Body of pancreas (tissue), 4 donors: ENCODE results near the gene RAD23B. TPM values are rescaled to one million over a fixed set of nuclear protein-coding genes. Genes with fewer than 3 reads are reported as not detected.

Experiments
- ATAC-seq: fragments of 150-250 bp; one replicate; pipeline ENCODE4 v1.9.1; 2016
- DNase-seq, 4 donors: peaks; one replicate each; pipeline ENCODE4 v3.0.0-alpha.2; 2019
- H3K27ac ChIP-seq, 4 donors: fragments of 200-600 bp; sonication (generic); 1 replicate in 3 of 4; 2 replicates in 1 of 4; pipeline versions ENCODE4 v1.5.1 to v1.6.1; 2016 to 2019; ENCODE audit warnings: mild to moderate bottlenecking in 1 of 4, mixed read lengths in 1 of 4, moderate library complexity in 1 of 4
- H3K27me3 ChIP-seq, 2 donors: fragments of 200-600 bp; sonication (generic); one replicate each; pipeline ENCODE4 v1.6.0; 2016; ENCODE audit warnings: mild to moderate bottlenecking in 1 of 2
- H3K36me3 ChIP-seq, 2 donors: fragments of 200-600 bp; sonication (generic); replicated peaks in 1 of 2; 2 replicates each; pipeline ENCODE4 v1.5.1; 2016; ENCODE audit warnings: low read depth in 2 of 2; ENCODE audit not compliant: insufficient read depth in 1 of 2
- H3K4me1 ChIP-seq: fragments of 200-600 bp; sonication (generic); one replicate; pipeline ENCODE4 v1.6.0; 2016
- H3K4me3 ChIP-seq, 2 donors: fragments of 200-600 bp; sonication (generic); 1 replicate in 1 of 2; 2 replicates in 1 of 2; pipeline ENCODE4 v1.5.1; 2016 to 2019
- H3K9me3 ChIP-seq, 3 donors: fragments of 200-600 bp; sonication (generic); 1 replicate in 2 of 3; 2 replicates in 1 of 3; pipeline ENCODE4 v1.5.1; 2016
- POLR2A ChIP-seq, 3 donors: fragments of 450-650 bp; IDR thresholded peaks; one replicate each; pipeline ENCODE4 v1.6.1; 2016; ENCODE audit warnings: antibody characterized with exemption in 3 of 3, mild to moderate bottlenecking in 2 of 3
- WGBS, 2 donors: methylation state at CpG; one replicate each; pipeline ENCODE4 v1.1.5; 2017; 5-methylcytosine and 5-hydroxymethylcytosine counted together
- intact Hi-C: fragments of 100-400 bp; cut with DNase I; formaldehyde crosslinking; loops from one replicate; pipeline ENCODE4 v1.15.1; 2023
- total RNA-seq, 2 donors: library from RNA; depleted of rRNA; stranded (reverse); fragments of >200 nt; gene quantifications; one replicate each; pipeline ENCODE4 v1.1.0, GENCODE V29; 2016
- TF ChIP-seq, protein P1 (sequence below), 7 experiments: fragments of 450-650 bp in 4 of 7; fragments of 200-600 bp in 3 of 7; sonication (generic) in 3 of 7; IDR thresholded peaks; one replicate each; pipeline ENCODE4 v1.5.1; 2016 to 2019; ENCODE audit warnings: antibody characterized with exemption in 7 of 7

The RAD23B gene
- total RNA-seq, 2 donors from 2014 or later: 47.1 to 50.6 TPM

DNA sequence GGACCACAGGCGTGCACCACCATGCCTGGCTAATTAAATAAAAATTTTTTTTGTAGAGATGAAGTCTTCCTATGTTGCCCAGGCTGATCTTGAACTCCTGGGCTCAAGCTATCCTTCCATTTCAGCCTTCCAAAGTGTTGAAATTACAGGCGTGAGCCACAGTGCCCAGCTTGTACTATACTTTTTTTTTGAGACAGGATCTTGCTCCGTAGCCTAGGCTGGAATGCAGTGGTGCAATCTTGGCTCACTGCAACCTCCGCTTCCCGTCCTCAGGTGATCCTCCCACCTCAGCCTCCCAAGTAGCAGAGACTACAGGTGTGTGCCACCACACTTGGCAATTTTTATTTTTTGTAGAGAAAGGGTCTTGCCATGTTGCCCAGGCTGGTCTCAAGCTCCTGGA, 5.3 kb upstream of the RAD23B start:
- Histone ChIP-seq H3K27ac (no peak overlapping the region), H3K36me3 (no peaks in the 10 kb centered on the region), H3K4me3 (no peak overlapping the region), H3K4me1 (peaks cover 8% of the 10 kb centered on the region), H3K27me3 (no peaks in the 10 kb centered on the region), H3K9me3 (no peaks in the 10 kb centered on the region)
- no peak for ATAC-seq
- DNase-seq: no peak
- TF ChIP-seq, protein P1, sequence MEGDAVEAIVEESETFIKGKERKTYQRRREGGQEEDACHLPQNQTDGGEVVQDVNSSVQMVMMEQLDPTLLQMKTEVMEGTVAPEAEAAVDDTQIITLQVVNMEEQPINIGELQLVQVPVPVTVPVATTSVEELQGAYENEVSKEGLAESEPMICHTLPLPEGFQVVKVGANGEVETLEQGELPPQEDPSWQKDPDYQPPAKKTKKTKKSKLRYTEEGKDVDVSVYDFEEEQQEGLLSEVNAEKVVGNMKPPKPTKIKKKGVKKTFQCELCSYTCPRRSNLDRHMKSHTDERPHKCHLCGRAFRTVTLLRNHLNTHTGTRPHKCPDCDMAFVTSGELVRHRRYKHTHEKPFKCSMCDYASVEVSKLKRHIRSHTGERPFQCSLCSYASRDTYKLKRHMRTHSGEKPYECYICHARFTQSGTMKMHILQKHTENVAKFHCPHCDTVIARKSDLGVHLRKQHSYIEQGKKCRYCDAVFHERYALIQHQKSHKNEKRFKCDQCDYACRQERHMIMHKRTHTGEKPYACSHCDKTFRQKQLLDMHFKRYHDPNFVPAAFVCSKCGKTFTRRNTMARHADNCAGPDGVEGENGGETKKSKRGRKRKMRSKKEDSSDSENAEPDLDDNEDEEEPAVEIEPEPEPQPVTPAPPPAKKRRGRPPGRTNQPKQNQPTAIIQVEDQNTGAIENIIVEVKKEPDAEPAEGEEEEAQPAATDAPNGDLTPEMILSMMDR (IDR thresholded peaks at IDR 0.05): no peak
- no peak for TF ChIP-seq POLR2A (IDR thresholded peaks at IDR 0.05)
- intact Hi-C loops: no loop called here
- 89 to 93% methylated on average over 5 of the region's 5 CpGs for WGBS, 2 donors

DNA sequence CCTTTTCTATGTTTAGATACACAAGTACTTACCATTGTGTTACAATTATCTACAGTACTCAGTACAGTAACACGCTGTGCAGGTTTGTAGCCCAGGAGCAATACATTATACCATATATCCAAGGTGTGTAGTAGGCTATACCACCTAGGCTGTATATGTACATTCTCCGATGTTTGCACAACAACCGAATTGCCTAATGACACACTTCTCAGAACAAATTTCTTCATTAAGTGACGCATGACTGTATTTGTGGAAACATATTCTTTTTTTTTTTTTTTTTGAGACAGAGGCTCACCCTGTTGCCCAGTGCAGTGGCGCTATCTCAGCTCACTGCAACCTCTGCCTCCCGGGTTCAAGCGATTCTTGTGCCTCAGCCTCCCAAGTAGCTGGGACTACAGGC, 4.0 kb upstream of the RAD23B start:
- ATAC-seq (no peak), DNase-seq (no peak)
- no peaks in the 10 kb centered on the region for H3K27me3 ChIP-seq
- 87 to 90% methylated on average over 7 of the region's 7 CpGs for WGBS, 2 donors
- peaks cover 8% of the 10 kb centered on the region for H3K4me1 ChIP-seq
- TF ChIP-seq, protein P1 (IDR thresholded peaks at IDR 0.05): no peak
- TF ChIP-seq POLR2A (IDR thresholded peaks at IDR 0.05): no peak
- no peaks in the 10 kb centered on the region for H3K36me3 ChIP-seq
- no peaks in the 10 kb centered on the region for H3K9me3 ChIP-seq
- no peak overlapping the region for H3K4me3 ChIP-seq
- intact Hi-C loops: no loop called here
- H3K27ac ChIP-seq: no peak overlapping the region

DNA sequence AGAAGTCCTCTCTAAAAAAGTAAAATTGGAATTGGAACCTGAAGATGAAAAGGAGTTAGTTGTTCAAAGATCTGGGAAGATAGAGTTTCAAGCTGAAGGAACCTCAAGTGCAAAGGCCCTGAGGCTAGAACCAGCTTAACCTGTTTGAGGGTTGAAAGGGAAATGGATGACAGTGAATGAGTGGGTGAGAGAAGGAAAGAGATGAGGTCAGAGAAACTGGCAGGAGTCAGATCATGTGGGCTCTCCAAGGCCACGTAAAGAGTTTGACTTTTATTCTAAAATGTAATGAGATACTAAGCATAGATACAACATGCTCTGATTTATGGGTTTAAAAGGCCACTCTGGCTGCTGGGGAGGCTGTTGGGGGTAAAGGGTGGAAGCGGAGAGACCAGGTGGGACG, 2.5 kb upstream of the RAD23B start:
- Histone ChIP-seq H3K9me3 (no peaks in the 10 kb centered on the region), H3K27ac (no peak overlapping the region), H3K4me1 (peaks cover 13% of the 10 kb centered on the region), H3K4me3 (no peak overlapping the region), H3K27me3 (no peaks in the 10 kb centered on the region), H3K36me3 (no peaks in the 10 kb centered on the region)
- WGBS, 2 donors: 72 to 80% methylated on average over 3 of the region's 3 CpGs
- DNase-seq (no peak), ATAC-seq (no peak)
- TF ChIP-seq, protein P1 (IDR thresholded peaks at IDR 0.05): no peak
- TF ChIP-seq POLR2A (IDR thresholded peaks at IDR 0.05): no peak
- intact Hi-C loops: no loop called here

DNA sequence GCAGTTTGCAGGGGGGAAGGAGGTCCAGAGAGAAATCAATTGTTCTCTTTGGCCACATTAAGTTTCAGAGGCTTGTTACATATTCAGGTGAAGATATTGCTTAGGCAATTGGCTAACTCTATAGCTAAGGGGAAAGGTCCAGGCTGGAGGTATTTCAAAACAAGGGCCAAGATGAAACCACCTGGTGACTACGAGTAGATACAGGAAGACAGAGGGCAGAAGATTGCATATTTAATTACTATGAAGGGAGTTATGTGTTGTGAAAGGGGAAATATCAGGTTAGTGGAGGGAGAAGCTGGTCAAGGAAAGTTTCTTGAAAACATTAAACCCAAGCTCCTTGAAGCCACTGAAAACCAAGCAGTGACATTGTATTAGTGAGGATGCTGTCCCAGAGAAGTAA, 1.9 kb upstream of the RAD23B start:
- Histone ChIP-seq H3K4me3 (no peak overlapping the region), H3K9me3 (no peaks in the 10 kb centered on the region), H3K27me3 (no peaks in the 10 kb centered on the region), H3K36me3 (no peaks in the 10 kb centered on the region), H3K4me1 (peaks cover 19% of the 10 kb centered on the region), H3K27ac (no peak overlapping the region)
- DNase-seq: no peak
- WGBS, 2 donors: 64 to 70% methylated on average over 1 of the region's 1 CpG
- TF ChIP-seq POLR2A (IDR thresholded peaks at IDR 0.05): no peak
- TF ChIP-seq, protein P1 (IDR thresholded peaks at IDR 0.05): no peak
- ATAC-seq: no peak
- intact Hi-C loops: no loop called here

DNA sequence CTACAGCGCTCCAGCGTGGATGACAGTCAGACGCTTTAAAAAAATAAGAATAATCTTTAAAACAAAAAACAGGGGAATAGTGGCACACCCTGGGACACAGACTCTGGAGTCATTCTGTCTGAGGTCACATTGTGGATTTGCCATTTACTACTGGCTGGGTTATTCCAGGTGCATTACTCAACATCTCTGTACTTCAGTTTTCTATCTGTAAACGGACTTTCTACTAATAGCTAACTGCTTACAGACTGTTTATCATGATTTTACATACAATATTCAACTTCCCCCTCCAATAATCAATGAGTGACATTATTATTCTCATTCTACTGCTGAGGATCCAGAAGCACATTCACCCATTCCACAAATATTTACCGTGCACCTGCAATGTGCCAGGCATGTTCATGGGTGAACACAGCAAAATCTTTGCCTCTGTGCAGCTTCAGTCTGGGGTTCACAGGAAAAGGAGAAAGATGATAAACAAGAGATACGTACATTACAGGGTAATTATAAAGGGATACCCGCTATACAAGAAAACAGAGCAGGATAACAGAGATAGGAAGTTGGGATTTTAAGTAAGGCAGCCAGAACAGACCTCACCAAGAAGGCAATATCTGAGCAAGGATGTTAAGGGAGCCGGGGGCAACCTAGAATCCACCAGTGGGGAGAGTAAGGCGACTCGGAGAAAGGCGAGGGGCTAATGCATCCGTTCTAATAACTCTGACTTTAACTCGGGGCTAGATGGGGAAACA, 984 bp upstream of the RAD23B start:
- ATAC-seq: no peak
- no peaks in the 10 kb centered on the region for H3K36me3 ChIP-seq
- H3K4me3 ChIP-seq: peak overlapping the region; percentile 21 to 32
- intact Hi-C loops: no loop called here
- 21 to 23% methylated on average over 13 of the region's 13 CpGs for WGBS, 2 donors
- DNase-seq: peak in 1 of 4 donors; percentile 9
- H3K27me3 ChIP-seq: no peaks in the 10 kb centered on the region
- no peaks in the 10 kb centered on the region for H3K9me3 ChIP-seq
- peaks cover 28% of the 10 kb centered on the region for H3K4me1 ChIP-seq
- TF ChIP-seq, protein P1 (IDR thresholded peaks at IDR 0.05): no peak
- TF ChIP-seq POLR2A (IDR thresholded peaks at IDR 0.05): no peak
- peak overlapping the region; percentile 81 to 99 (median 91) for H3K27ac ChIP-seq
